CMK (cell line): ENCODE results near the gene SPARC.

Experiments
- DNase-seq: peaks from one replicate; pipeline ENCODE4 v3.0.0-alpha.2; 2010; ENCODE audit warnings: low read depth

The SPARC gene

DNA sequence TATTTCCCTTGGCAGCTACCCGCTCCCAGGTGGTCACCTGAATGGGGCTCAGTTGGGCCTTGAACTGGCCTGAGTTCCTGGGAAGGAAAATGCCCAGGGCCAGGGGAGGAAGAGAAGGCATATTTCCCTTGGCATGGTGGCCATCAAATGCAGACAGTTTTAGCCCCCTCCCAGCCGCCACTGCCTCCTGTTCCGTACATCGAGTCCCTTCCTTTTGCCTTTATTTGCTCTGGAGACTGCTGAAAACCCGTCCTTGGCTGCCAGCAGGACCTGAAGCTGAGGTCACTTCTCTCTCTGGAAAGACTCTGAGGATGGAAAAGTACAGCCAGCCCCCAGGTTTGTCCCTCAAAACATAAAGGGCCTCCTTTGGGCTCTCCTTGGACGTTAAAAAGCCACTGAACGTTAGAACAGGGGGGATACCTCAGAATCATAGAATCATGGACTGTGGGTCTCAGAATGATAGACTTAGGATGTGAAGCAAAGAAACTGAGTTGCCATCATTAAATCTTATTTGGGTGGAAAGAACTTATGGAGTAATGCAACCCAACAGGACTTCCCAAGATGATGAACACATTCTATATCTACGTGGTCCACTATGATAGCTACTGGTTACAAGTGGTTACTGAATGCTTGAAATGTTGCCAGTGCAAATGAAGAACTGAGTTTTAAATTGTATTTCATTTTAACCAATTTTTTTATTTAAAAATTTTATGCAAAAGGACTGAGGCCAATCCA lies 7.1 kb downstream of the SPARC start:
- no peak for DNase-seq

DNA sequence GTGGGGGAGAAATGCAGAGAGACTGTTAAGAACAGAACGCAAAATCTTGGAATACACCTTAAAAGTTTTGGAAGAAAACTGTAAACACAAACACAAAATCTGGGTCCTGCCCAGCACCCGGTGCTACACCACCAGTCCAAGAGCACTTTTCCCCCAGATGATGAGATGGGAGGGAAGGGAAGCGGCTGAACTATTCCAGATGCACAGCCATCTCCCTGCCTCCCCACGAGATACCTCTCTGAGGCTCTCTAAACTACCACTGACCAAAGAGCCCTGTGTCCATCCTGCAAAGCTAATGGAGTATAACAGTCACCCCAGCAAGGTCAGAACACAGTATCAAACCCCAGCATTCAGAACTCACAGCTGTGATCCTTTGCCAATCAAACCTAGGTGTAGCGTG lies 8.0 kb downstream of the SPARC start:
- DNase-seq = no peak

DNA sequence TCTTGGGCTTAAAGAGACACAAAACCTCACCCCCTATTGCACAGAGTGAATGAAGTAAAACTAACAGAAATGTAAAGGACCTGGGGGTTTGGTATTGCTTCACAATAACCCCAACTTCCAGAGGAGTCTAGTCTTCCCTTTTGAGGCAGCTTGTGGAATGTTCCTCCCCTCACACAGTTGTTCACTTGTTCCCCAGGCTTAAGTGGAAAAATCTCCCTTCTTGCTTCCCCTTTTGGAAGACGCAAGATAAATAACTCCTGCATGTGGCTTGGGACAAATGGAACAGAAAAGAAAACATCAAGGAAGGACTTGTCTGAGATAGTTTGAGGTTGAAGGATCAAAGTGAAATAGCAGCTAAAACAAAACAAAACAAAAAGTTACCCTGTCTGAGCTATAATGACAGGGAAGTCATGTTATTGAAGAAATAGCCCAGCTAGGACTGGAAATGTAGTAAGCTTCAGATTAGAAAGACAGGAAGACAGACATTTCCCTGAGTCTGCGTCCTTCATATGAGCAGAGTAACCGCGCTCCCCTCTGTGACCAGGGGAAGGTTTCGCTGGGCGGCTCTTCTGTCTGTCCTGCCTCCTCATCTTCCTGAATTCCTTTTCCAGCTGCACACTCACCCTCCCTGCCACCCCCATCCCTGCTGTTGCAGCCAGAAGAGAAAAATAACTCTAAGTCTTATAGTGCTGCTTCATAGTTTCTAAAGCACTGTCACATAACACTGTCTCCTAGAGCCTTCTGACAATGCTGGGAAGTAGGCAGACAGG lies 8.8 kb downstream of the SPARC start:
- DNase-seq = no peak

DNA sequence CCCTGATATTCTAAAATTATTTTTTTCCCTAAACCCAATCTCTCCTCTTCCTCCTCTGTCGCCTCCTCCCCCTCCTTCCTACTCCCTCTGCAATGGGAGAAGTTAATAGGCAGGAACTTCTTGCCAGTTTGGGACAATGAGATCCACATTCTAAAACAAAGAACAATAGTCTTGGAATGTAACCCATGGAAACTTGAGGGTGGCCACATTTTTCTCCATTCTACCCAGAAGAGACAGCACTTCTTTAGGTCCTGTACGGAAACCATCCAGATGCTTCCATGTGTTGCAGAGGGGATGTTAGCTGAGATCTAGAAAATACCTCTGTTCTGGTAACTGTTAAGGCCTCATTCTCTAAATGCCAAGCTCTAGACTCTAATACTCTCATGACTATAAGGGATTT lies 10.0 kb downstream of the SPARC start:
- no peak for DNase-seq

DNA sequence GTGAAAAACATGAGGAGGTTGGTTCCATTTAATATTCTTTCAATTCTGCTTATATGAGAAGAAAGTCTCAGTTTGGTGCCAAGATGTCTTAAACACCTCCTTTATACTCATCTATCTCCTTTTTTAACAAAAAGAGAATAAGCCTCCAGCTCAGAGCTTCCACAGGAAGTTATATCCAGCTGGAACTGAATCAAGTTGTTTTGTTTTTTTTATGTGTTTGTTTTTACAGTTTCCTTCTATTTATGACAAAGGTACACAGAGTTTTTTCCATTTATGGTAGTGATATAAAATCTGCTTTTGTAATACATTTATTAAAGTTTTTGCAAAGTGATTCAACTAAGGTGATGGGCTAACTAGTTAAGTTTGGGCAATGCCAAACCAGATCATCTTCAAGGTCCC lies 10.4 kb downstream of the SPARC start:
- DNase-seq = no peak

DNA sequence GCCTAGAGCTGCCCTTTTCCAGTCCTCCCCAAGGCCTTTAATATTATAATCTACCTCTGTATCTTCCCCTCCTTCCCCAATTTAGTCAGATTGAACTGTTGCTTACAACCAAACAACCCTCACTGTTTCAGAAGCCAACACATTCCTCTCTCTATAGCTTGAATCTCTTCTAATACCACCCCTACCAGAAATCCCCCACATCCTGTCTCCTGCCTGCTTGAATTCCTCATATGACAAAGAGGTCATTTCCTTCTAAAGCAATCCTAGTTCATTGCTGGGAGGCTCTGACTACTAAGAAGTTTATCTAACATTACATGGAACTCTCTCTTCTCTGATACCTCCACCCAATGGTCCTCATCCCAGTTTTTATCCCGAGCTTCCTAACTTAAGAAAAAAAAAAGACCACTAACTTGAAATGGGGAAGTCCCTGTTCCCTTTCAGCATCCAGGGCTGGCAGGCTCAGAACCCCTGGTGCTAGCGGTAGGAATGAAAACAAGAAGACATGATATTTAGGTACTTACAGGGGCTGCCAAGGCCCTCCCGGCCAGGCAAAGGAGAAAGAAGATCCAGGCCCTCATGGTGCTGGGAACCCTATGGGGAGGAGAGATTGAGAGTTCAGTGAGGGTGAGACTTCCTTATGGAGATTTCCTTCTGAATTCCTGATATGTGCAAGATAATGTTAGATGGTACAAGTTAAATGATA lies 11.0 kb downstream of the SPARC start:
- DNase-seq = no peak

DNA sequence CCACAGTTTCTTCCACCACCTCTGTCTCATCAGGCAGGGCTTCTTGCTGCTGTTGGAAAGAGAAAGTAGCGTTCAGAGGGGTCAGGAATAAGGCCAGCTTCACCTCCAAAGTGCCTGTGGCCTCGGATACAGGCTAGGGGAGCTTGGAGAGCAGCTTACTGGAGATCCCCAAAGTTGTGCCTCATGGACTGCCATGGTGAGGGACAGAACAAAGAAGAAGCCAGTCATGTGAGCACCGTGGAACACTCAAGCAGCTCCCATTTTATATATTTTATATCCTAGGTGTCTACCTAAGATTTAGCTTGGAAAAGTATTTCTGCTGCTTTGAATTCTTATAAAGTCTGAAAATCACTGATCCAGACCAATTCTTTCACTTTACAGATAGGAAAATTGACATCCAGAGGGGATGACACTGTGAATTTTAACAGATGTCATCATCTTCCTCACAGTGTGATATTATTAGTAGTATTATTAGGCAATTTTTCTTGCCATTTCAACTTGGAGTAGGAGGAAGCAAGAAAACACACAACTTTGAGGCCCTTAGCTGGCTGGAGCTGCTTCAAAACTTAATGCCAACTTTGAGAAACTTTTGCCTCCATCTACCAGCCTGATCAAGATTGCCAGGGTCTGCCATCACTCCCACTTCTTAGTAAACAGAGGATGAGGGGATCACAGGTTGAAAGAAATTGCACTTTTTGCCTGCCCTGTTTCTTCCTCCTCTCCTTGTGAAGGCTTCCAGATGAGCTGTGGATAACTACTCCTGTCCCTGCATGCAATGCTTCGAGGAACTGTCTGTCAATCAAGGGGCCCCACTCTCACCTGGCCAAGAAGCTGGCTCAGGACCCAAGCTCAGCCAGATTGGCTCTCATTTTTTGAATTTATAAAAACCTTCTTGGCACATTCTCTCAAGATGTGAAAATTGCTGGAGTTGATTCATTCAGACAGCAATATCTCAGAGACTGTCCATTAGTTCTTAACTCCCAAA lies 11.8 kb downstream of the SPARC start:
- DNase-seq = no peak

DNA sequence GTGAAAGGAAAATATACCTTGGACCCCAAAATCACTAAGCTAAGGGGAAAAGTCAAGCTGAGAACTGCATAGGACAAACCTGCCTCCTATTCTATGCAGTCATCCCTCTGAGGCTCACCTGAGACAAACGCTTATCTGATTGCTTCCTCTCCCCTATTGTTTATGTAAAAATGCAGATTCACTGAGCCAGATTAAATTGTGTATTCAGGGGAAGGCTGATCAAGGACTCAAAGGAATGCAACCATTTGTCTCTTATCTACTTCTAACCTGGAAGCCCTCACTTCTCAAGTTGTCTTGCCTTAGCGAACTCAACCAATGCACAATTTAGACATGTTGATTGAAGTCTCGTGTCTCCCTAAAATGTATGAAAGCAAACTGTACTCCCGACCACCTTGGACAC lies 13.3 kb downstream of the SPARC start:
- DNase-seq = no peak

DNA sequence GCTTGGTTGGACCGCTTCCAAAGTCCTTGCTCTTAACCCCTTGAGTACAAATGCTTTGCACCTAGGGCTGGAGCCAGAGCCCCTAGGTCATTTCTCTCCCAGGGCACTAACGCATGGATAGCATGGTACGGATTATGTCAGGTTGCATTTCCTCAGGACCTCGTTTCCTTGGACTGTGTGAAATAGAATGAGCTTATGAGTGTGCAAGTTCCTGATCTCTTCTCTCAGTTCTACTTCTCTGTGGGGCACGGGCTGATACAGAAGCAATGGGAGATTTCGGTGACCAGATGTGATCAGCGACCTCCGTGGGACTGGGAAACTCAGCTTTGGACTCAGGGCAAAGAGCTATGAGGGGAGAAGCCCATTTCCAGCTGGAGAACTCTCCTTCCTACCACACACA lies 14.2 kb downstream of the SPARC start:
- DNase-seq = no peak

DNA sequence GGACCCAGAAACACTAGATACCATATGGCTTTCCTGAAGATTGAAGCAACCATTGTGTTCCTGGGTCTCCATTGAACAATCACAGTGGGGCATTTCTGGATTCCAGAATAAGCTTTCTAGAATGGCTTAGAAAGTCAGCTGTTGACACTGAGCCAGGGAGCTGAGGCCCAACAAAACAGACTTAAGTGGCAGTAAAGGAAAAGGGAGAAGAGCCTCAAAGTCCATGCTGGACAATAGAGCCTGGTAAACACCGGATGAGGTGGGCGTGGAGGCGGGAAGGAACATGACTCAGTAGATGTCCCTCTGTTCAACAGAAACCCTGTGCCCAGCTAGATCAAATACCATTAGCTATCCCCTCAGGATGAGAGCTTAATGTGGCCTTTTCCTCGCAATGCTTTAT lies 14.8 kb downstream of the SPARC start:
- no peak for DNase-seq

DNA sequence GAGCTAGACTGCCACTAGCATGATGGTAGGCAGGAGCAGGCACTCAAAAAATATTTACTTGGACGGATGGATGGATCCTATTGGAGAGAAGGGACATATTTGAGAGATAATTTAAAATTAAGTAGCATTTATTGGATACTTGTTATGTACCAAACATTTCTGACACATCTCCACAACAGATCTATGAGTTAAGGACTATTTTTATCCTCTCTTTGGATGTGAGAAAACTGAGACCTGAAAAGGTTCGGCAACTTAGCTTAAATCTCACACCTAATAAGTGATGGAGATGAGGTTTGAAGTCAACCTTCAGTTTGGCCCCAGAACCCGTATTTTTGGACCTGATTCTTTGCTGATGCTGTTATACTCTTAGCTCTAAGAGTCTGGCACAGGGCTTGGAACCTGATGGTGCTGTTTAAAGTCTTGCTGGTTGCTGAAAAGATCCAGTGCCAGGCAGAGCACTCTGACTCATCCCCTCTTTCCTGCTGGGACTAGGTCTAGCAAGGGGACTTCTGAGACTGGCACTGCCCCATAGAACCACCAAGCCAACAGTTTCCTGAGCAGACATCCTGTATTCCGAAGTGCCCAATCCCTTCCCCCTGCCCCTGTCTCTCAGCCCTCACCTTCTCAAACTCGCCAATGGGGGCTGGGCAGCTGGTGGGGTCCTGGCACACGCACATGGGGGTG lies 15.6 kb downstream of the SPARC start:
- DNase-seq = no peak

DNA sequence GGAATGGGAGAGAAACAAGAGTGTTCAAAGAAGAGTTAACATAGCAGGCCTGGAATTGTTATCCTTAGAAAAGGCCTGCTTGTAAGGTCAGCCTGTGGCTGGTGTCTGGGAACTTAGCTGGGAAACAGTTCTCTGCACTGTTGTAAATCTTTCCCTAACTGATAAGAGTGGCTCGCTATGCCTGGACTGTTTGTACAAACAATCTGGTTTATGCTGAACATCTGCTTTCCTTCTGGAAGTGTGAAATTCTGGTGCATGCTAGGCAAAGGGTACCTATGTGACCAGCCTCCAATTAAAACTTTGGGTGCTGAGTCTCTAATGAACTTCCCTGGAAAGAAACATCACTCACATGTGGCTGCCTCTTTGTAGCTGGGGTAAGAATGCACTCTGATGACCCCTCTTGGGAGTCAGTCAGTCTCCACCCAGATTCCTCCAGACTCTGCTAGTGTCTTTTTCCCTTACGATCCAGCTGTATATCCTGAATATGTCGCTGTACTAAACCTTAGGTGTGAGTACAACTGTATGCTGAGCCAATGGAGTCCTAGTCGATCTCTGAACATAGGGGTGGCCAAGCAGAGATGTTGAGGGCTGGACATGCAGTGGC lies 16.5 kb downstream of the SPARC start:
- DNase-seq = no peak

DNA sequence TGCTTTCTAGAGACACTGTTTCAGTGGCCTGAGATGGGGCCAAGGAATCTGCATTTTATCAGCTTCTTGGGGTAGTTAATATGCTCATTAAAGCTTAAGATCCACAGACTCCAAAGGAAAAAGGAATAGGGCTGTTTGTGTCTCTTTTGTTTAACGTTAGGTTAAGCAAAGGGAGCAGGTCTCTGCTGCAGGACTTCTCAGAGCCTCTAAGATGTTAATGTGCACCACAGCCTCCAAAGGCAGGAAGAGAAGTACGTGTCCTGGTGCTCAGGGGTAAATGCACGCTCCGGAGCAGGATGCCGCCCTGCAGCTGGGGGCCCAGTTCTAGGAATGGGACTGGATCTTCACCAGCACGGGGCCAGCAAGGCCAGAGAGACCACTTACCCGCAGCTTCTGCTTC lies 19.6 kb downstream of the SPARC start:
- DNase-seq = no peak

DNA sequence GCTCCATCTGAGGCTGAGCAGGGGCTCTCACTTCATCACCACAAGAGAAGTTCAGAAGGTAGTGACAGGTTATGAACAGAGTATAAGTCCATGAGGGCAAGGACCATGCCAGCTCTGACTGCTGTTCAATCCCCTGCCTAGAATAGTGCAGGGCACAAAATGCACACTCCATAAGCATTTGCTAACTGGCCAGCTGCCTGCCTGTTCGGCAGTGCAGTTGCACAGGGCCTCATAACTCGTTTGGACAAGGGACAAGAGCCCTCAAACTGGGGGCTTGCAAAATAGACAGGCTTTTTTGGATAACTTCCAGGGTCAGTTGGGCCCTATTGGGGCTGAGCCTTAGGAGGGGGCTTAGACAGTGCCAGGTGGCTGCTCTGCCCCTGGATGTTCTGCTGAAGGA lies 21.1 kb downstream of the SPARC start:
- DNase-seq = no peak

DNA sequence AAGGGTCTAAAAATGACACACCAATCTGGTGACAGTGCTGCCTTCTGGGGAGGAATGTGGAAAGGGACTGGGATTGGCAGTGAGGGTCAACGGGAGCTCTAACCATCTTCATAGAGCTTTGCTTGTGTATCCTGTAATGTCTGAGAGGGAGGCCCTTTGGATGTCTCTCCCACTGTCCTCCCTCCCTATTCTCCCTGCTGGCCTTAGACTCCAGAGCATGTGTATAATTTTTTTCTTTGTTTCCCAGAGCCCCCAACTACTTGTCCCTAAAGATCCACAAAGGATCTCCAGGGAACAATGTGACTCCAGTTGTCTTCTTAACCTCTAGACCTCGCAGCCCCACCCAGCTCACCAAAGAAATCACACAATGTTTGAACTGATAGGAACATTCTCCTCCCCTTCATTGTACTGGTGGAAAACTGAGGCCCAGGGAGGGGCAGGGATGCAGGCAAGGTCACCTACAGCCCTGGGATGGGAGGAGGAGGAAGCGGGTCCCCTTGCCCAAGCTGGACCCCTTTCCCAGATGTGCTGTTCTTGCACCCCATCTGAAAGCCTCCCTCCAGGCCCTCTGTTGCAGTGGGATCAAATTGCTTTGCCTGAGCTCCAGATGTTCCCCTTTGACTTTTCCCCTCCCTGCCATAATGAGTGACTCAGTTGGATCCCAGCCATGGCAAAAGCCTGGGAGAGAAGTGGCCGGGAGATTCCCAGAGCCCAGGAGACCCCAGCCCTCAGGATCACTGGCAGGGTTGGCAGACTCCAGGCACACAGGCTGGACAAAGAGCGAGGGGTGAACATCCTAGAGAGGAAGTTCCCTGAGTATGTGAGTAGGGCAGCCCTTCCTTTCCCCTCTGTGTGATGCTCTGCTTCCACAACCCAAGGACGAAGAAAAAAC lies 21.8 kb downstream of the SPARC start:
- no peak for DNase-seq

DNA sequence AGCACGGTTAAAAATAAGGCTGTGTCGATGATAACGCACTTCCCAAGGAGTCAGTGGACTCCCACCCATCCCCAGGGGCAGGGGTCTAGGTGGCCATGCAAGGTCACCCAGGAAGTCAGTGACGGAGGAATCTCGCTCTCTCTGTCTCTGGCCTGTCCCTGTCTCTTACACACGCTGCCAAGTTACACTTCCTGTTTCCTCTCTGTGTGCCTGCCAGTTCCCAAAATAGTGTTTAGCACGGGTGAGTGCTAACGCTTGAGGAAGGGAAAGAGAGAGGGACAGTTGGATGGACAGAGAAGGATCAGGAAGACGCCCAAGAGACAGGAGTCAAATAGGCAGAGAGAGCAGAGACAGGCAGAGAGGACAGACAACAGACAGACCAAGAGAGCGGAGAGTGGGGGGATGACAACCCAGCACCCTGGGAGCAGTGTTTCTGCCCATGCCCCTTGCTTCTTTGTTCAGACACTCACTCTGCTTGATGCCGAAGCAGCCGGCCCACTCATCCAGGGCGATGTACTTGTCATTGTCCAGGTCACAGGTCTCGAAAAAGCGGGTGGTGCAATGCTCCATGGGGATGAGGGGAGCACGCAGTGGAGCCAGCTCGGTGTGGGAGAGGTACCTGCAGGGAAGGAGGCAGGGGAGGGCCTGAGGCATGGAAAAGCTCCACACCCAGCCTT lies 23.0 kb downstream of the SPARC start:
- DNase-seq = no peak

DNA sequence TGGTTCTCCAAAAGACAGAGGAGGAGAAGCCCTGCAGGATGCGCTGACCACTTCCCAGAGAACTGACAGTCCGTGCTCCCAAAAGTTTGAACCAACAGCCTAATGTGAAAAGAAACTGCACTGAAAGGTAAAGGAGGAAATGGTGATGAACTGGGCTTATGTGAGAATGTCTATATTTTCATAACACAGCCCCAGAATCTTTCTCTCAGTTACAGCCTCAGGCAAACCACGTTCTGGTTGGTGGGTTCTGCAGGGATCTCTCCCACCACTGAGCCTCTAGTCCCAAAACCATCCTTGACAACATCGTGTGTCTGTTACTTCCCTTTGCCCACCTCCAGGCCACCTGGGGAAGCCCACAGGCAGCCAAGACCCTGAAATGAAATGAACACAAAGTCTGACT lies 23.9 kb downstream of the SPARC start:
- no peak for DNase-seq

DNA sequence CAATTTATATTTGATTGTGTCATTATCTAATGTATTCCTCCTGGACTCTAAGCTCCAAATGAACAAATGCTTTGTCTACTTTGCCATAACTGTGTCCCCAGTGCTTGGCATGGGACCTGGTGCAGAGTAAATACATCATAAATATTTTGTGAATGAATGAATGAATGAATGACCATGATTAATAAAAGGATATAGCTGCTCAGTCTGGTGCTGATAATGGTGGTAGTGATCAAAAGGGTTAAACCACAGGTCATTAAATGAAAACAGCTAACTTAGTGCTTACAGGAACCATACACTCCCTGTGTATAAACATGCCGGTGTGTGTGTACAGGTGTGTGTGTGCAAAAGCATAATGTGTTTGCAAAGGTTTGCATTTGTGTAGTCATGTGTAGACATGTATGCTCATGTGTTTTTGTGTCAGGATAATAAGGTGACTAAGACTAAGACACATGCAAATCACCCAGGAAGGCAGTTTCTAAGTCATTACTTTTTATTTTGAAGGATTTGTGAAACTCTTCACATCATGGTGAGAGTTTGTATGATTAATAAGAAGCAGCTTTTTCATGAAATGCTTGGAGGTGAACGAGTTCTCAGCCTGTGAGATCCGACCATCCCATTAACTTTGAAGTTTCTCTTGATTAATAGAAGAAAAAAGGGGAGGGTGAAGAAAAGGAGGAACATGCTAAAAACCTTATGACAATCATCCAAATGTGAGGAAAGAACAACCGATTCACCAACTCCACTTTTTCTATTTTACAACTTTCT lies 24.6 kb downstream of the SPARC start:
- DNase-seq = no peak
